Activated T-helper 1 cell treated with Interleukin-2 at 50 U/mL for 16 hours (primary cell): ENCODE results near the gene IFT27.

Source experiments
- DNase-seq: peaks from one replicate; pipeline ENCODE4 v3.0.0-alpha.2; 2020; ENCODE audit warnings: low read depth

IFT27 gene

GRCh38 chr22:36796552-36797175 lies 20.7 kb upstream of the IFT27 start:
- DNase-seq = no peak

DNA sequence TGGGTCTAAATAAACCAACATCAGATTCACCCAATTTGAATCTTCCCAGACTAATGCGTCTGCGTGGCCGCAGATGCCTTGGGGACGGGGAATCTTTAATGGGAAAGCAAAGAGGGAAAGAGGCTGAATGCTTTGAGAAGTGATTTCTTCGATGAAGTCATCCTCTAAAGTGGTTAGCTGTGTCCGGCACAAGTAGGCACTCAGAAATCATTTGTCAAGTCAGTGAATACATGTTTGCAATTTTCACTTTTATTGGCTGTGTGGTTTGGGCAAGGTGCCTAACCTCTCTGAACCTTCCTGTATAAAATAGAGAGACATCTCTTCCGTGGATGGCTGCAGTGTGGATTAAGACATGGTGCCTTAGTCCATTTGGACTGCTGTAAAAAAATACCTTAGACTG lies 19.7 kb upstream of the IFT27 start:
- DNase-seq = no peak

DNA sequence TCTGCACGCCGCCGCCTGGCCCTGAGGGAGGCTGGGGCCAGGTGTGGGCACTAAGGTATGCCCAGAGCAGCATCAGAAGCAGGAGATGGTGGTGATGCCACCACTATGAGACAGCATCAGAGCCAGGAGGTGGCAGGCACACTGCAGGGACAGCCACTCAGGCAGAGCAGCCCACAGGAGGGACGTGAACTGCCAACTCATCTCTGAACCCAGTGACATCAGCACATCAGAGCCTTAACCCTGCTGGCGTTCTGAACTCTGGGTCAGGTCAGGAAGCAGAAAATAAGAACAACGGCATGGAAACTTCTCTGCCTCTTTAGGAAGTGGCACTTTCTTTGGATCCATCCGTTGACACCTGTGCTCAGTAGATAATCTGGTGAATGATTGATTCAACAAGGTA lies 14.7 kb upstream of the IFT27 start:
- no peak for DNase-seq

- DNase-seq = no peak
Measured at GRCh38 chr22:36787204-36787988, 11.5 kb upstream of the IFT27 start.

DNA sequence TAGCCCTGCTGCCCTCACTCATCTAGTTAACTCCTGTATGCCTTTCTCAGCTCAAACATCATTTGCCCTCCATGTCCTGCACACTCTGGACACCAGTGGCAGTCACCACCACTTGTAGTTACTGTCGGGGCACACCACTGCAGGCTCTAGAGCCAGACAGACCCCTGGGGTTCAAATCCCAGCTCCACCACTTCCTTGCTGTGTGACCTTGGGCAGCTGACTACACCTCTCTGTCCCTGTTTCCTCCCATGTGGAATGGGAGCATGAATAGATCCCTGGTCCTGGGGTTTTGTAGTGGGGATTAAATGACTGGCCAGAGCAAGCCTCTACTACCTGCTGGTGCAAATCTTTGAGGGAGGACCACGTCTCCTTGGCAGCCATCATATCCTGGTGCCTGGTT lies 7.8 kb upstream of the IFT27 start:
- no peak for DNase-seq

DNA sequence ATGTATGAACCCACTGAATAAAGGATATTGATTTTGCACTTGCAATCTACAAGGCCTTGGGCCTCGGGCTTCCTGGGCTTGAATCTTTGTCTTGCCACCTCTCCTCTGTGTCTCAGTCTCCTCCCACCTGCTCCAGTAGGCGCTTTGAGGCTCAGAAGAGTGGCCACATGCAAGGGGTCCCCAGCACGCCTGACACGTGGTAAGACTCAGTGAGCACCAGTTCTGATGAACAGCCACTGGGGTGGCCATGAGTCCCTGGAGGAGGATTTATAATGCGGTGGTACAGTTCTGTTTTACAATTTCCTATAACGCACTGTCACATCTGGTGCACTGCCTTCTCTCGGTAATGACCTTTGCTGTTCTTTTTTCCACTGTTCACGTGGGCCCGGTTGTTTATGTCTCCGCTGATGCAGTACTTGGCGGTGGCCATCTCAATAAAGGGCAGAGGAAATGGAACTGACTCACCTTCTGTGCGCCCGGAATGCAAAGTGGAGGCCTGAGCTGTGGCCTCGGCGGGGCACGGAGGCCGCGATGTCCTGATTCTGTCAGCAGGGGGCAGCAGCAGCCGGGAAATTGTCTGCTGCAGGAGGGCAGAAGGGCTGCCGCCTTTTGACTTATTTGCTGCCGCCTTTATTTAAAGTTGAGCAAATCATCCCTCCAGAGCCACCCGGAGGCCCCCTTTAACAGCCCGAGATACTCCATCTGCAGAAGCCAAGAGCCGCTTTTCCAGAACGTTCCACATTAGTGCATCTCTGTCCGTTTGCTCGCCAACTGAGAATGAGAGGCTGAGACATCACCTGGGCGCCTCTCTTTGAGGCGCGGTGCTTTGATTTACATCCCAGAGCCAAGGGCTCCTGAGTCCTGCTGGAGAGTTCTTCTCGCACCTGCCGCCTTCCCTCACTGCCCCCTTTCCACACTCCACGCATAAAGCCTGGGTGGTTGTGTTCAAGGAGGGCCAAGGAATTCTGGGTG lies 6.0 kb upstream of the IFT27 start:
- DNase-seq = peak; percentile 81

- DNase-seq = no peak
Measured at GRCh38 chr22:36778020-36778419, 2.1 kb upstream of the IFT27 start.

DNA sequence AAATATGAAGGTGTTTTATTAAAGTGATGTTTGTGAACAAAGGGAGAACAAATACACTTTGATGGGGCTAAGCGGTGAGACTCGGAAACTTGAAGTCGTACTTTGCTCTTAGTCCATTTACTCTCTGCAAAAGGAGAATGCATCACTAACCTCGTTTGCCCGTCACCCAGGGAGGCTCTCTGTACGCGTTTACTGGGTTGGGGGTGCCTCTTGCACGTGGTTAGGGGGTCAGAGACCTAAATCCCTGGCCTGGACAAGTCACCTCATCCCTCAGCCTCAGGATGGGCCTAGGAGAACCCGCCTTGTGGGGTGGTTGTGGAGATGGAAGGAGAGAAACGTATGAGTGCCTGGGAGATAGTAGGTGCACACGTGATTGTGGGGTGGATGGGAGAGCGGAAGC lies 803 bp upstream of the IFT27 start:
- no peak for DNase-seq

- DNase-seq = peak; percentile 9
Measured at GRCh38 chr22:36775586-36775963, 344 bp downstream of the IFT27 start.

GRCh38 chr22:36773935-36774334 lies 2.0 kb downstream of the IFT27 start:
- DNase-seq = no peak

GRCh38 chr22:36772451-36772850 lies 3.5 kb downstream of the IFT27 start:
- no peak for DNase-seq

DNA sequence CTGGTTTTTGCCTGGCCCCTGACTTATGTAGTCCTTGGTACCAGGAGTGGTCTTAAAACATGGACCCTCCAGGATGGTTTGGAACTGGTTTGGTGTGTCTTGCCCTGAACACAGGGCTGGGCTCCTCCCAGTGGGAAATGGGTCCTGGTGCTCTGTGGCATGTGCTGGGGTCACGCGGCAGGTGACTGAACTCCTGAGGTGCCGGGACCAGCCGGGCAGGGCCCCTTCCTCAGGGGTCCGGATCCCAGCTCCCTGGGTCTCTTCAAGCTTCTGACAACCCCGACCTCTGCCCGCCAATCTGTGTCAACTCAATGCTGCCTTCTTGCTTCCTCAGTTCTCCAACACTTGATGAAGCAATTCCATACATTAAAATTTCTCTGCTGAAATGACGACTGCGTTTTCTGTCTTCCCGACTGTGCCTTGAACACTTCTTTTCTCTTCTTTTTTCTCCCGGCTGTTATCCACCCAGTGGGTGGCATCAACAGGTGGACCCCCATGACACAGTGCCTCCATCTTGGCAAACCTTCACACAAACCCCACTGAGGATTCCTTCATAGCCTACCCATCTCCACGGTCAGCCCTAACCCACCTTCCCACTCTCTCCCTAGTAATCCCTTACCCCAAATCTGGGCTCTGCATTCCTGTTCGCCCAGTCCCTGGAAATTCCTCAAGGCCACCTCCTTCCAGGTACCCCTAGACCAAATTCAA lies 4.4 kb downstream of the IFT27 start:
- DNase-seq = no peak

DNA sequence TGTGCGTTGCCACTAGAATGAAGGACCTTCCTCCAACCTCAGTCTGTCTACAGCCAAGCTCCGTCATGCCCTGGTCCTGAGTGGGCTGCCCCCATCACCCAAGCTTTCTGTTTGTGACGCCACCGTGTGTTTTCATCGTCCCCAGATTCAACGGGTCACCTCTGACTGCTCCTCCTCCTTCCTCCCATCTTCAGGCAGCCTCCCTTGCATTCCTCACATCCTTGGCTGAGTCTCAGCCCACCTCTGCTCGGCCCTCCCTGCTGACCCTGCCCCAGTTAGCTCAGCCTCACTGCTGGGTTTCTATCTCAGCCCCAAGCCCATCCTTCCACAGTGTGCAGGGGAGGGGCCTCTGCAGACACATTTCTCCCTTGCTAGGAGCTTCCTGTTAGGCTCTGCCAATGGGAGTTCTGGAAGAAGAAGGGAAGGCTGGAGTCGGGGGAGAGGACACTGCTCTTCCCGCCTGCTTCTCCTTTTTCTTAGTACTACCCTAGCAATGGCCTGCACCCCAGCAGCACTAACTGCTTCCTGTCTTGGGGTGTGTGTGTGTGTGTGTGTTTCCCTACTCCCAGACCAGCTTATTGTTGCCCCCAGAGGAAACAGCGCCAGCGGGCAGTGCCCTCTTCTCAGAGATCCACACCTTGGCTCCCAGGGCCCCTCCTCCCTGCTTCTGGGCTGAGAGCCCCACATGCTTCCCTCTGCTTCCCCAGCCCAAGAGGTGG lies 5.2 kb downstream of the IFT27 start:
- no peak for DNase-seq

DNA sequence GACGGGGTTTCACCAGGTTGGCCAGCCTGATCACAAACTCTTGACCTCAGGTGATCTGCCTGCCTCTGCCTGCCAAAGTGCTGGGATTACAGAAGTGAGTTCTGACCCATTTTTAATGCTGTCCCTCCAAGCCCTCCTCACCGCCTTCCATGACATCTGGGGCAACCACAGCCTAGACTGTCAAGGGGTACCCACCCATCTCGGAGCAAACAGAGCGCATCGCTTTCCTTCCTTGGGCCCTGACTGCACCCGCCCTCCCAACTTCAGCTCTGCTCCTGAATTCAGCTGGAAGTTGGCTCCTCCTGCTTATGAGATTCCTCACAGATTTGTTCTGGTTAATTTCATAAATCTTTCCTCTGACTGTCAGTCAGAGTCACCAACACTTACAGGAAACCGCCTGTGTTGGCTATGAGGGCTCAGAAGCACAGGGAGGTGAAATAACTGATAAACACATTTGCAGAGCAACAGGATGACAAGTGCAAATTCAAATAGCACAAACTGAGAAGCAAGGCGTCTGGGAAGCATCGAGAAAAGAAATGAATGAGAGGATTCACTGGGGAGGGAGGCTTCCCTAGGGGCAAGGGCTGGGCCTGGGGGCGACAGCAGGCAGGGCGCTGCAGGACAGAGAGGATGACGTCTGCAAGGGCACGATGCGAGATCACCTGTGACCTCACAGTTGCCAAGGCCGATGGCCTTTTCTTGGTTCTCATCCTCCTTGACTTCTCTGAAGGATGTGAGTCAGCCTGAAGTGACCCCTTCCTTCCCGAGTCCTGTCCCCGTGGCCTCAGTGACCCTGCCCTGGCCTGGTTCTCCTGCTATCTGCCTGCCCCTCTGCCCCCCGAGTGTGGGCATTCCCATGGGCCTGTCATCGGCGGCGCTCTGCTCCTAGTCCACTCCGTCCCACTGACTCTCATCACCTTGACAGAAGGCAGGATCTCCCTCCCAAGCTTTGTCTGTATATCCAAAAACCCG lies 6.1 kb downstream of the IFT27 start:
- no peak for DNase-seq

DNA sequence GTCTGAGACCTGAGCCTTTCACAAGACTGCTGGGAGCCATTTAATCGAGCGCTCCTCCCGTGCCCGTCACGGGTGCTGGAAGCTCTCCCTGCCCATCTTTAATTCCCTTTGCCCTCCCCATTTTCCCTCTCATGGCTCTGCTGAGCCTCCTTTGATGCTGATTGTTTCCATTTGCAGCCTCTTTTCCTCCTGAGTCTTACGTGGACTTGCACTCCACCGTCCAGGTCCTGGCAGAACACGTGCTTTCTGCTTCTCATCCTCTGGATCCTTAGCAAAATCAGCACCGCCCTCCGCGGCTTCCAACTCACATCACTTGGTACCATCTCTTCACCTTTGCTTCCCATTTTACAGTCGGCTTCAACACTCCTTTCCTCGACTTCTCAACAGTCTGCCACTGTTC lies 7.3 kb downstream of the IFT27 start:
- DNase-seq = no peak

DNA sequence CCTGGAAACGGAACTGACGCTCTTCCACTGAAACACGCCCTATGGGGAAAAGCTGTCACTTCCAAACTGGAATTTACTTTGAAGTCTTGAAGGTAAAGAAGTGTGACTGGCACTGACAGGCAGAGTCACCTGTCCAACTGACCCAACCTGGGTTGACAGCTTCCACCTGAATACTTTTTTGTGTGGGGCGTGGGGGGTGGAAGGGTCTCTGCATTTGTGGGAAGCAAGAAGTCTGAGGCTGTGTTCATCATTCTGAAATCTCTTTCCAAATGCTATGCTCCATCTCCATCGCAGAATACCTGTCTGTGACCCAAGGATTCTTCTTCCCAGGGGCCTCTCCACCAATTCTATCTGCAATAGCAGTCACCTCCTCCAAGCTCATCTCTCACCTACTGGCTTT lies 7.8 kb downstream of the IFT27 start:
- no peak for DNase-seq

GRCh38 chr22:36767035-36767775 lies 8.7 kb downstream of the IFT27 start:
- no peak for DNase-seq

GRCh38 chr22:36765943-36766450 lies 9.9 kb downstream of the IFT27 start:
- DNase-seq = no peak
